Measurements from ENCODE around the gene RBM46. TPM values are rescaled to one million over a fixed set of nuclear protein-coding genes. Genes with fewer than 3 reads are reported as not detected.

RBM46 gene
- total RNA-seq, 1 donor from 2014 or later = not detected

- H3K4me1 Mint-ChIP-seq (ENCODE audit: low read depth) = no peaks in the 10 kb centered on the region
- H3K4me3 Mint-ChIP-seq = no peak overlapping the region
- H3K9me3 Mint-ChIP-seq = no peaks in the 10 kb centered on the region
- intact Hi-C loops (cut with micrococcal nuclease) = no loop called here
- no peak for DNase-seq (ENCODE audit: low spot score)
- H3K36me3 Mint-ChIP-seq (ENCODE audit: low read depth) = no peaks in the 10 kb centered on the region
- H3K27ac Mint-ChIP-seq = no peak overlapping the region
- peaks cover 8% of the 10 kb centered on the region for H3K27me3 Mint-ChIP-seq (ENCODE audit: insufficient read depth)
These were observed 23.4 kb upstream of the RBM46 start for GRCh38 chr4:154757713-154758112.

- intact Hi-C loops (cut with micrococcal nuclease) = no loop called here
- H3K36me3 Mint-ChIP-seq (ENCODE audit: low read depth) = no peaks in the 10 kb centered on the region
- peaks cover 4% of the 10 kb centered on the region for H3K27me3 Mint-ChIP-seq (ENCODE audit: insufficient read depth)
- DNase-seq (ENCODE audit: low spot score) = no peak
- H3K9me3 Mint-ChIP-seq = no peaks in the 10 kb centered on the region
- no peak overlapping the region for H3K4me3 Mint-ChIP-seq
- no peaks in the 10 kb centered on the region for H3K4me1 Mint-ChIP-seq (ENCODE audit: low read depth)
- no peak overlapping the region for H3K27ac Mint-ChIP-seq
These were observed 20.2 kb upstream of the RBM46 start for GRCh38 chr4:154760895-154761294.

GRCh38 chr4:154778264-154778663 lies 2.8 kb upstream of the RBM46 start:
- peaks cover 9% of the 10 kb centered on the region for H3K27me3 Mint-ChIP-seq (ENCODE audit: insufficient read depth)
- H3K4me3 Mint-ChIP-seq = no peak overlapping the region
- H3K27ac Mint-ChIP-seq = no peak overlapping the region
- no peak for DNase-seq (ENCODE audit: low spot score)
- no peaks in the 10 kb centered on the region for H3K4me1 Mint-ChIP-seq (ENCODE audit: low read depth)
- H3K36me3 Mint-ChIP-seq (ENCODE audit: low read depth) = no peaks in the 10 kb centered on the region
- no peaks in the 10 kb centered on the region for H3K9me3 Mint-ChIP-seq
- intact Hi-C loops (cut with micrococcal nuclease) = no loop called here

GRCh38 chr4:154779362-154779947 lies 1.6 kb upstream of the RBM46 start:
- no peaks in the 10 kb centered on the region for H3K4me1 Mint-ChIP-seq (ENCODE audit: low read depth)
- no peak overlapping the region for H3K27ac Mint-ChIP-seq
- no peak overlapping the region for H3K4me3 Mint-ChIP-seq
- H3K27me3 Mint-ChIP-seq (ENCODE audit: insufficient read depth) = peaks cover 9% of the 10 kb centered on the region
- DNase-seq (ENCODE audit: low spot score) = no peak
- intact Hi-C loops (cut with micrococcal nuclease) = no loop called here
- no peaks in the 10 kb centered on the region for H3K9me3 Mint-ChIP-seq
- H3K36me3 Mint-ChIP-seq (ENCODE audit: low read depth) = no peaks in the 10 kb centered on the region

GRCh38 chr4:154781983-154782293 lies 866 bp downstream of the RBM46 start:
- Mint-ChIP-seq H3K27me3 (ENCODE audit: insufficient read depth) (peaks cover 5% of the 10 kb centered on the region), H3K4me1 (ENCODE audit: low read depth) (no peaks in the 10 kb centered on the region), H3K4me3 (no peak overlapping the region), H3K27ac (no peak overlapping the region), H3K9me3 (no peaks in the 10 kb centered on the region), H3K36me3 (ENCODE audit: low read depth) (no peaks in the 10 kb centered on the region)
- DNase-seq (ENCODE audit: low spot score) = no peak
- intact Hi-C loops (cut with micrococcal nuclease) = no loop called here

GRCh38 chr4:154807042-154807630 lies 26.1 kb downstream of the RBM46 start:
- Mint-ChIP-seq H3K36me3 (ENCODE audit: low read depth) (no peaks in the 10 kb centered on the region), H3K4me1 (ENCODE audit: low read depth) (no peaks in the 10 kb centered on the region), H3K27ac (no peak overlapping the region), H3K4me3 (no peak overlapping the region), H3K27me3 (ENCODE audit: insufficient read depth) (peaks cover 5% of the 10 kb centered on the region), H3K9me3 (no peaks in the 10 kb centered on the region)
- no peak for DNase-seq (ENCODE audit: low spot score)
- intact Hi-C loops (cut with micrococcal nuclease) = loop anchor here (2.0 kb wide), 1 partner anchor 980 kb away; no protein-coding TSS in a partner anchor

- intact Hi-C loops (cut with micrococcal nuclease) = no loop called here
- no peaks in the 10 kb centered on the region for H3K9me3 Mint-ChIP-seq
- H3K4me3 Mint-ChIP-seq = no peak overlapping the region
- no peaks in the 10 kb centered on the region for H3K36me3 Mint-ChIP-seq (ENCODE audit: low read depth)
- H3K27me3 Mint-ChIP-seq (ENCODE audit: insufficient read depth) = peaks cover 2% of the 10 kb centered on the region
- DNase-seq (ENCODE audit: low spot score) = no peak
- no peak overlapping the region for H3K27ac Mint-ChIP-seq
- no peaks in the 10 kb centered on the region for H3K4me1 Mint-ChIP-seq (ENCODE audit: low read depth)
These were observed 37.2 kb downstream of the RBM46 start for GRCh38 chr4:154818230-154818629.

GRCh38 chr4:154822775-154823174 lies 41.7 kb downstream of the RBM46 start:
- Mint-ChIP-seq H3K36me3 (ENCODE audit: low read depth) (no peaks in the 10 kb centered on the region), H3K27me3 (ENCODE audit: insufficient read depth) (peaks cover 2% of the 10 kb centered on the region), H3K27ac (no peak overlapping the region), H3K9me3 (no peaks in the 10 kb centered on the region), H3K4me1 (ENCODE audit: low read depth) (no peaks in the 10 kb centered on the region), H3K4me3 (no peak overlapping the region)
- DNase-seq (ENCODE audit: low spot score) = no peak
- intact Hi-C loops (cut with micrococcal nuclease) = no loop called here

- H3K36me3 Mint-ChIP-seq (ENCODE audit: low read depth) = no peaks in the 10 kb centered on the region
- intact Hi-C loops (cut with micrococcal nuclease) = no loop called here
- H3K9me3 Mint-ChIP-seq = no peaks in the 10 kb centered on the region
- no peak overlapping the region for H3K4me3 Mint-ChIP-seq
- DNase-seq (ENCODE audit: low spot score) = no peak
- H3K27ac Mint-ChIP-seq = no peak overlapping the region
- H3K27me3 Mint-ChIP-seq (ENCODE audit: insufficient read depth) = no peaks in the 10 kb centered on the region
- no peaks in the 10 kb centered on the region for H3K4me1 Mint-ChIP-seq (ENCODE audit: low read depth)
These were observed 55.0 kb downstream of the RBM46 start for GRCh38 chr4:154836030-154836429.

GRCh38 chr4:154836513-154836912 lies 55.4 kb downstream of the RBM46 start:
- intact Hi-C loops (cut with micrococcal nuclease) = no loop called here
- Mint-ChIP-seq H3K4me1 (ENCODE audit: low read depth) (no peaks in the 10 kb centered on the region), H3K4me3 (no peak overlapping the region), H3K9me3 (no peaks in the 10 kb centered on the region), H3K36me3 (ENCODE audit: low read depth) (no peaks in the 10 kb centered on the region), H3K27me3 (ENCODE audit: insufficient read depth) (no peaks in the 10 kb centered on the region), H3K27ac (no peak overlapping the region)
- DNase-seq (ENCODE audit: low spot score) = no peak

- DNase-seq (ENCODE audit: low spot score) = no peak
- H3K27me3 Mint-ChIP-seq (ENCODE audit: insufficient read depth) = no peaks in the 10 kb centered on the region
- intact Hi-C loops (cut with micrococcal nuclease) = no loop called here
- no peak overlapping the region for H3K27ac Mint-ChIP-seq
- H3K4me1 Mint-ChIP-seq (ENCODE audit: low read depth) = no peaks in the 10 kb centered on the region
- no peaks in the 10 kb centered on the region for H3K36me3 Mint-ChIP-seq (ENCODE audit: low read depth)
- no peaks in the 10 kb centered on the region for H3K9me3 Mint-ChIP-seq
- no peak overlapping the region for H3K4me3 Mint-ChIP-seq
These were observed 57.1 kb downstream of the RBM46 start for GRCh38 chr4:154838155-154838554.

- Mint-ChIP-seq H3K9me3 (no peaks in the 10 kb centered on the region), H3K36me3 (ENCODE audit: low read depth) (no peaks in the 10 kb centered on the region), H3K27ac (no peak overlapping the region), H3K4me1 (ENCODE audit: low read depth) (no peaks in the 10 kb centered on the region), H3K27me3 (ENCODE audit: insufficient read depth) (no peaks in the 10 kb centered on the region), H3K4me3 (no peak overlapping the region)
- intact Hi-C loops (cut with micrococcal nuclease) = no loop called here
- DNase-seq (ENCODE audit: low spot score) = no peak
These were observed 57.6 kb downstream of the RBM46 start for GRCh38 chr4:154838694-154839093.

- no peak for DNase-seq (ENCODE audit: low spot score)
- intact Hi-C loops (cut with micrococcal nuclease) = no loop called here
- H3K36me3 Mint-ChIP-seq (ENCODE audit: low read depth) = no peaks in the 10 kb centered on the region
- H3K4me1 Mint-ChIP-seq (ENCODE audit: low read depth) = no peaks in the 10 kb centered on the region
- no peak overlapping the region for H3K27ac Mint-ChIP-seq
- H3K4me3 Mint-ChIP-seq = no peak overlapping the region
- H3K9me3 Mint-ChIP-seq = no peaks in the 10 kb centered on the region
- H3K27me3 Mint-ChIP-seq (ENCODE audit: insufficient read depth) = no peaks in the 10 kb centered on the region
These were observed 73.3 kb downstream of the RBM46 start for GRCh38 chr4:154854362-154854761.

GRCh38 chr4:154858166-154858565 lies 77.1 kb downstream of the RBM46 start:
- no peaks in the 10 kb centered on the region for H3K36me3 Mint-ChIP-seq (ENCODE audit: low read depth)
- intact Hi-C loops (cut with micrococcal nuclease) = no loop called here
- no peak overlapping the region for H3K27ac Mint-ChIP-seq
- H3K4me1 Mint-ChIP-seq (ENCODE audit: low read depth) = no peaks in the 10 kb centered on the region
- no peaks in the 10 kb centered on the region for H3K27me3 Mint-ChIP-seq (ENCODE audit: insufficient read depth)
- no peak overlapping the region for H3K4me3 Mint-ChIP-seq
- no peak for DNase-seq (ENCODE audit: low spot score)
- H3K9me3 Mint-ChIP-seq = peaks cover 4% of the 10 kb centered on the region
